Neuronal stem cell (in vitro differentiated cells): ENCODE measurements around the gene TRIP13.

Experiments
- DNase-seq: peaks from one replicate; pipeline ENCODE4 v3.0.0-alpha.2; 2013; ENCODE audit warnings: low spot score
- H2AFZ ChIP-seq: one replicate; pipeline ENCODE4 v1.6.1; 2013; ENCODE audit warnings: mild to moderate bottlenecking, low read length, inconsistent platforms
- H2AK5ac ChIP-seq: 2 replicates; pipeline ENCODE4 v1.6.1; 2013; ENCODE audit warnings: low read depth, mild to moderate bottlenecking, inconsistent platforms, low read length, moderate library complexity, mixed read lengths
- H2BK120ac ChIP-seq: 2 replicates; pipeline ENCODE4 v1.6.1; 2013; ENCODE audit warnings: low read depth, mild to moderate bottlenecking, inconsistent platforms, low read length, moderate library complexity, mixed read lengths
- H2BK12ac ChIP-seq: one replicate; pipeline ENCODE4 v1.6.1; 2013; ENCODE audit warnings: low read length, inconsistent platforms
- H2BK15ac ChIP-seq: 2 replicates; pipeline ENCODE4 v1.6.1; 2013; ENCODE audit warnings: mild to moderate bottlenecking, low read length, inconsistent platforms, mixed read lengths
- H2BK5ac ChIP-seq: one replicate; pipeline ENCODE4 v1.6.1; 2013; ENCODE audit warnings: inconsistent platforms, mild to moderate bottlenecking, low read length, moderate library complexity
- H3K14ac ChIP-seq: one replicate; pipeline ENCODE4 v1.6.1; 2013; ENCODE audit warnings: low read length, inconsistent platforms
- H3K18ac ChIP-seq: 2 replicates; pipeline ENCODE4 v1.6.1; 2013; ENCODE audit warnings: low read length, inconsistent platforms
- H3K23ac ChIP-seq: 2 replicates; pipeline ENCODE4 v1.6.1; 2013; ENCODE audit warnings: low read depth, mild to moderate bottlenecking, mixed read lengths, low read length, inconsistent platforms; ENCODE audit not compliant: poor library complexity
- H3K27ac ChIP-seq: replicated peaks from 3 replicates; pipeline ENCODE4 v1.5.1; 2013; ENCODE audit warnings: low read length, inconsistent platforms
- H3K27me3 ChIP-seq, 3 experiments: 2 replicates each; pipeline ENCODE4 v1.6.1; 2013; ENCODE audit warnings: low read length in 3 of 3, mild to moderate bottlenecking in 2 of 3, inconsistent platforms in 1 of 3, low read depth in 1 of 3, mixed read lengths in 1 of 3, moderate library complexity in 1 of 3; ENCODE audit not compliant: control insufficient read depth in 3 of 3, insufficient read depth in 3 of 3
- H3K36me3 ChIP-seq, 2 donors: replicated peaks in 1 of 2; 2 replicates each; pipeline ENCODE4 v1.6.1; 2013; ENCODE audit warnings: low read length in 2 of 2; ENCODE audit not compliant: control insufficient read depth in 2 of 2, insufficient read depth in 2 of 2
- H3K4ac ChIP-seq: 2 replicates; pipeline ENCODE4 v1.6.1; 2013; ENCODE audit warnings: inconsistent platforms, mild to moderate bottlenecking, low read length, moderate library complexity
- H3K4me1 ChIP-seq, 2 donors: 1 replicate in 1 of 2; 2 replicates in 1 of 2; pipeline ENCODE4 v1.6.1; 2013; ENCODE audit warnings: low read length in 2 of 2, low read depth in 1 of 2; ENCODE audit not compliant: control insufficient read depth in 2 of 2, insufficient read depth in 1 of 2
- H3K4me2 ChIP-seq: one replicate; pipeline ENCODE4 v1.6.1; 2013; ENCODE audit warnings: mild to moderate bottlenecking, low read length, inconsistent platforms; ENCODE audit not compliant: insufficient read depth, poor library complexity, severe bottlenecking
- H3K4me3 ChIP-seq, 2 donors: 2 replicates each; pipeline ENCODE4 v1.5.1; 2013; ENCODE audit warnings: low read length in 2 of 2, mild to moderate bottlenecking in 2 of 2, inconsistent platforms in 1 of 2, moderate library complexity in 1 of 2
- H3K79me1 ChIP-seq: one replicate; pipeline ENCODE4 v1.6.1; 2013; ENCODE audit warnings: low read depth, mild to moderate bottlenecking, inconsistent platforms, low read length, moderate library complexity
- H3K9ac ChIP-seq: one replicate; pipeline ENCODE4 v1.6.1; 2013; ENCODE audit warnings: mild to moderate bottlenecking, low read depth, low read length, inconsistent platforms; ENCODE audit not compliant: poor library complexity
- H3K9me3 ChIP-seq, 2 donors: replicated peaks in 1 of 2; 2 replicates each; pipeline versions ENCODE3 to v1.6.1; 2013; ENCODE audit warnings: low read length in 2 of 2, mild to moderate bottlenecking in 2 of 2, inconsistent platforms in 1 of 2, low read depth in 1 of 2, mixed read lengths in 1 of 2, moderate library complexity in 1 of 2; ENCODE audit not compliant: control insufficient read depth in 2 of 2, insufficient read depth in 1 of 2
- H4K8ac ChIP-seq: one replicate; pipeline ENCODE4 v1.6.1; 2013; ENCODE audit warnings: low read depth, mild to moderate bottlenecking, inconsistent platforms, low read length, moderate library complexity
- H4K91ac ChIP-seq: one replicate; pipeline ENCODE4 v1.6.1; 2013; ENCODE audit warnings: low read length, low read depth, mild to moderate bottlenecking, inconsistent platforms; ENCODE audit not compliant: poor library complexity
- WGBS, 2 donors: extraction: QIAGEN DNeasy Blood & Tissue Kit; methylation state at CpG; one replicate each; pipeline ENCODE4 v1.1.7; 2013; ENCODE audit warnings: missing lambda C conversion rate in 2 of 2, mixed read lengths in 1 of 2; ENCODE audit not compliant: insufficient read length in 2 of 2, insufficient replicate concordance in 1 of 2; ENCODE audit errors: extremely low coverage in 2 of 2; 5-methylcytosine and 5-hydroxymethylcytosine counted together

TRIP13 gene

DNA sequence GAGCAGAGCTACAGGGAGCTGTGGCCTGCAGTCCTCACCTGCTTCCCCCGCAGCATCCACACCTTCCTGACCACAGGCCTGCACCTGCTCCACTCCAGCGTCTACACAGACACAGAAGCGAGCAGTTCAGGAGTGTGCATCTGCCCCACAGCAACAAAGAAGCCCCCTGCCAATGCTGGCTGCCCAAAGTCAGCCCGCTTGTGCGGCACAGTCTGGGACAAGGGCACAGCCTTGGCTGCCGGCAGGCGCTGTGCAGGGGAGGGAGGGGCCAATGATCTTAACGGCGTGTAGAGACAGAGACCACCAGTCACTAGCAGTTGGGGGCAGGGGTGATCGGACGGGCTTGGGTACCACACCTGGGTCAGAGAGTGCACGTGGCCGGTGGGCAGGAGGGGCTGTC lies 6.6 kb upstream of the TRIP13 start:
- Histone ChIP-seq H3K27me3 (no peaks in the 10 kb centered on the region), H3K4me2 (no peak overlapping the region), H3K4ac (no peak overlapping the region), H3K36me3 (peaks cover 84 to 100% of the 10 kb centered on the region in 2 donors), H2BK5ac (no peak overlapping the region), H3K4me3 (no peak overlapping the region), H3K9me3 (peaks cover 7 to 9% of the 10 kb centered on the region in 2 donors), H3K79me1 (peaks cover 13% of the 10 kb centered on the region), H3K18ac (no peak overlapping the region), H3K23ac (peak overlapping the region; percentile 17), H3K27ac (no peak overlapping the region), H2BK120ac (no peak overlapping the region), H4K91ac (no peak overlapping the region), H3K9ac (peak overlapping the region; percentile 24), H4K8ac (no peak overlapping the region), H3K4me1 (peaks cover 0 to under 1% of the 10 kb centered on the region in 2 donors), H2AK5ac (no peak overlapping the region), H2BK12ac (no peak overlapping the region), H2AFZ (no peak overlapping the region), H2BK15ac (no peak overlapping the region), H3K14ac (no peak overlapping the region)
- DNase-seq, result no peak
- WGBS, 2 donors, result no CpG with 5 or more reads among the region's 13 CpGs

DNA sequence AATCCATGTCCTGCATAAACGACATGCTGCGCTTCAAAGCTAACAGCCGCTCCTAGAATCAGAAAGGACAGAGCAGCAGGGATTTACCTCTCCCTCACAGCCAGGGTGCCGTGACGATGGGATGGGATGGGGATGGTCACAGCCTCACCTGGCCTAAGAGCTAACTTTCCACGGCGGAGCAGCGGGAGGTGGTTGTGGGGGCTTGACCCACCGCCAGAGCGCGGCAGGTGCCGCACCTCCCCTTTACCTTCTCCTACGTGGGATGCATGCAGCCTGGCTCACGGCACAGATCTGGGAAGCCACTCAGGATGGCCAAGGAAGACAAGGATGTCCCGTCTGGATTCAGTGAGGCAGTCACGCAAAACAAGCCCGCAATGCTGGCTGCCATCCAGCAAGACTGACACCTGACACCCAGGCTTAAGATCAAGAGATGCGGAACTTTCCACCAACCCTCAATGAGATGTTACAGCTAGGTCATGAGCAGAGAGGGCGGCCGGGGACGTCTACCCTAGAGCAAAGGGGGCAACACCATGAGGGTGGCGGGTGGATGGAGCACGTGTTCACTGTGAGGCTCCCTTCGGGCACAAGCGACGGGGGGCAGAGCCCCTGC lies 5.9 kb upstream of the TRIP13 start:
- Histone ChIP-seq H3K9ac (peak overlapping the region; percentile 44), H4K8ac (no peak overlapping the region)

DNA sequence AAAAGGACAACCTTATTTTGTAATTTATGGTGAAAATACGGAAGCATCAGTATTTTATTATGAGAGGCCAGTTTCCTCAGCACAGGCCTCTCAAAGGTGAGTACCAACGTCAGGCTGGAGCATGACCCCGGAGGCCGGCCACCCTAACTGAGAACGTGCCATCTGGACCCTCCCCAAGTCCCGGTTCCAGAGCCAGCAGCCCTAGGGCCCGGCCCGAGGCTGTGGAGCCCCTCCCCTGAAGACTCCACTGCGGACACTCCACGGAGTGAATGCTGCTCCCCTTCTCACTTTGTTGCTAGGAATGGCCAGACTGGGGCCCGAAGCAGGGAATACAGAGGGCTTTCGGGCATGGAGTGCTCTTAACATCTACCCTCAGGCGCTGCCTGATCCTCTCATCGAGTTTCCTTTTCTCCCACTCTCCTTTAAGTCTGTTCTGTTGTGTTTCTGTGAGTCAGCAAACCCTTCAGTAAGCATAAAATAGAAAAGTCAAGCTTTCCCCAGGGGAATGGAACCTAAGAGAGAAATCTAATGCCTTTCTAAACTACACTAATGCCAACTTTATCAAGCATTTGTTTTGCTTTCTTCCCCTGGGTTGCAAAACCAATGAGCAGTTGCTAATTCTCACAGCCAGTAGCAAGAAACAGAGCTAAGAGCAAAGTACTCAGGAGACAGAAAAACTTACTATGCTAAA lies 4.6 kb upstream of the TRIP13 start:
- WGBS, 2 donors, result no CpG with 5 or more reads among the region's 14 CpGs

More for the DNA sequence above, 5.9 kb upstream of the TRIP13 start:
- DNase-seq, result no peak
- Histone ChIP-seq H2BK12ac (no peak overlapping the region), H3K27me3 (no peaks in the 10 kb centered on the region), H3K27ac (no peak overlapping the region), H2BK15ac (no peak overlapping the region), H3K79me1 (peaks cover 14% of the 10 kb centered on the region), H3K4me2 (no peak overlapping the region), H2BK120ac (no peak overlapping the region), H3K14ac (no peak overlapping the region), H4K91ac (no peak overlapping the region), H3K4me3 (no peak overlapping the region), H3K23ac (no peak overlapping the region), H2BK5ac (no peak overlapping the region), H2AK5ac (no peak overlapping the region), H2AFZ (no peak overlapping the region), H3K36me3 (peaks cover 78 to 100% of the 10 kb centered on the region in 2 donors), H3K4me1 (peaks cover 4 to 9% of the 10 kb centered on the region in 2 donors), H3K18ac (no peak overlapping the region), H3K9me3 (peaks cover 7 to 9% of the 10 kb centered on the region in 2 donors), H3K4ac (no peak overlapping the region)
- WGBS, 2 donors, result no CpG with 5 or more reads among the region's 26 CpGs

DNA sequence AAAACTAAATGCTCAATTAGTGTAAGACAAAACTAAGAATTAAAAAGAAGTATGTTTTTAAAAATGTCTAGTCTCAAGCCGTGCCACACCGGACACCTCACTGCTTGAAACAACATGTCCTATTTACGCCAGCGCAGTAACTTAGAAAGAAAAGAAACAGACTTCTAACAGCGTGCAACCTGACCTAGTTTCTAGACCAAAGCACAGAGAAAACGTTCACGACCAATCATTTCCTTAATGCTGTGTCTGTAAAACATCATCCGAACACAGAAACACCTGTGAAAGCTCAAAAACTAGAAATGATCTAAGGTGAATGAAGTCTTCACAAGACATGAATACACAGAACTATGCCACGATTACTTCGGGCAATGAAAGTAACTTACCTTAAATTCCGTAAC lies 4.0 kb upstream of the TRIP13 start:
- Histone ChIP-seq H2AFZ (no peak overlapping the region), H3K36me3 (peaks cover 62 to 82% of the 10 kb centered on the region in 2 donors), H3K27ac (no peak overlapping the region), H3K27me3 (no peaks in the 10 kb centered on the region), H3K14ac (no peak overlapping the region), H3K4ac (no peak overlapping the region), H4K8ac (no peak overlapping the region), H3K4me1 (peaks cover 8 to 11% of the 10 kb centered on the region in 2 donors), H2AK5ac (no peak overlapping the region), H3K9ac (no peak overlapping the region), H2BK5ac (no peak overlapping the region), H3K4me2 (no peak overlapping the region), H3K4me3 (no peak overlapping the region), H3K9me3 (peaks cover 3 to 4% of the 10 kb centered on the region in 2 donors), H3K79me1 (peaks cover 17% of the 10 kb centered on the region), H2BK120ac (no peak overlapping the region), H3K23ac (no peak overlapping the region), H2BK12ac (no peak overlapping the region), H3K18ac (no peak overlapping the region), H2BK15ac (no peak overlapping the region), H4K91ac (no peak overlapping the region)
- DNase-seq, result no peak
- WGBS, 2 donors, result no CpG with 5 or more reads among the region's 11 CpGs

More for the DNA sequence above, 4.6 kb upstream of the TRIP13 start:
- Histone ChIP-seq H2AK5ac (no peak overlapping the region), H3K4me2 (no peak overlapping the region), H3K36me3 (peaks cover 67 to 88% of the 10 kb centered on the region in 2 donors), H3K4ac (no peak overlapping the region), H4K8ac (no peak overlapping the region), H3K9me3 (peaks cover 3 to 7% of the 10 kb centered on the region in 2 donors), H3K23ac (no peak overlapping the region), H2BK120ac (no peak overlapping the region), H3K9ac (no peak overlapping the region), H2BK15ac (no peak overlapping the region), H3K18ac (no peak overlapping the region), H3K14ac (no peak overlapping the region), H3K4me3 (no peak overlapping the region), H3K27me3 (no peaks in the 10 kb centered on the region), H3K27ac (no peak overlapping the region), H2BK5ac (no peak overlapping the region), H3K79me1 (peaks cover 14% of the 10 kb centered on the region), H2BK12ac (no peak overlapping the region), H2AFZ (no peak overlapping the region), H3K4me1 (peaks cover 5 to 11% of the 10 kb centered on the region in 2 donors), H4K91ac (no peak overlapping the region)
- no peak for DNase-seq
